Islet of Langerhans (tissue), 1 donor: Measurements from ENCODE around the gene POLD2.
"Not testable (repeated sequence)": the region's sequence is repeated elsewhere in the genome, so short reads cannot be mapped to it uniquely, and the experiment has no call there.

Experiments used
- FAIRE-seq: peaks from one replicate; lab custom pipeline; 2011; peaks lifted over from hg19 to GRCh38; lab: Jason Lieb, UNC

The POLD2 gene

DNA sequence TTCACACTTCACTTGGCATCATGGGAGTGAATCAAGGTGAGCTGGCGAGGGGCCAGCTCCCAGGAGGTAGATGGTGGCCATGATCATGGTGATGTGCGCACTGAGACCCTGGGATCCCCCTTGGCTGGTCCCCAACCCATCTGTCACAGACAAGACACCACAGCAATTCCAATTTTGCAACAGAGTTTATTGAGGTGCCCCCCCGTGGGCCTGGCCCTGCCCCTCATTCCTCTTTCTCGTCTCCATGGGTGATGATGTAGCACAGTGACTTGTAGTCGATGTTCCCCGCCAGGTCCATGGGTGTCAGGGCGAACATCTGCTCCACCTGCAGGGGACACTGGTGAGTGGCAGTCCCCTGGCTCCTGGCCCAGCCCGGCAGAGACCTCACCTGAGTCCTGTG is 15.3 kb upstream of the POLD2 start:
- FAIRE-seq: no peak

DNA sequence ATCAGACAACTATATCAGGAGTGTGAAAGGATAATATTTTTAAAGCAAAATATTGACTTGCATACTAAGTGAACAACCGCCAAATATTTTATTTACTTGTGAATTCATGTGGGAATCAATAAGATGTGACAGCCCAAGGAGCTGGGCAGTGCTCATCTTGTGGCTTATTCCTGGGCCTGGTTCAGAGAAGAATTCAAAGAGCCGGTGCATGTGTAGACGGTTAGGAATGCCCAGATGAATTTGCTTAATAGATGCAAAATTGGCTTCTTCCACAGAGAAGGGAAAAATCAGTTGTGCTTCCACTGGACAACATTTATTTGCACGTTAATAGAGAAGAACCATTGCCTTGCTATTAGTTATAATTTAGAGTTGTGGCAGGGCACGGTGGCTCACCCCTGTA is 13.4 kb upstream of the POLD2 start:
- no peak for FAIRE-seq

- FAIRE-seq: no peak
These were observed 11.7 kb upstream of the POLD2 start for GRCh38 chr7:44134943-44135628.

GRCh38 chr7:44133295-44133694 is 9.9 kb upstream of the POLD2 start:
- FAIRE-seq: no peak

DNA sequence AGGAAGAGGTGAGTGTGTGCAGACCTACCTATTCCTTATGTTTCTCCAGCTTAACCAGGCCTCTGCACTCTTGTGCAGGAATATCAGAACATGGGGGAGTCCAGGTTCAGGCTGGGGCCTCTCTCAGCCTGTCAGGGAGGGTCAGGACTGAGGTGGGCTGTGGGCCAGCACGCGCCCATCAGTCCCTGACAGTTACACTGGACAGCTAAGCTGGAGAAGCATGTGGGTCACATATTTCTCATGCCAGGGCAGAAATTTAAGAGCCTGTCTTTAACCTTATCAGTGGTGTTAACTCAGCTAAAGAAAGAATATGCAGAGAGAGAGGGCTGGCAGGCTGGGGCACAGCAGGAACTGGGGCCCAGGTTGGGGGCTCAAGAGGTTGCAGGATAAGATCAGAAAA is 8.7 kb upstream of the POLD2 start:
- no peak for FAIRE-seq

DNA sequence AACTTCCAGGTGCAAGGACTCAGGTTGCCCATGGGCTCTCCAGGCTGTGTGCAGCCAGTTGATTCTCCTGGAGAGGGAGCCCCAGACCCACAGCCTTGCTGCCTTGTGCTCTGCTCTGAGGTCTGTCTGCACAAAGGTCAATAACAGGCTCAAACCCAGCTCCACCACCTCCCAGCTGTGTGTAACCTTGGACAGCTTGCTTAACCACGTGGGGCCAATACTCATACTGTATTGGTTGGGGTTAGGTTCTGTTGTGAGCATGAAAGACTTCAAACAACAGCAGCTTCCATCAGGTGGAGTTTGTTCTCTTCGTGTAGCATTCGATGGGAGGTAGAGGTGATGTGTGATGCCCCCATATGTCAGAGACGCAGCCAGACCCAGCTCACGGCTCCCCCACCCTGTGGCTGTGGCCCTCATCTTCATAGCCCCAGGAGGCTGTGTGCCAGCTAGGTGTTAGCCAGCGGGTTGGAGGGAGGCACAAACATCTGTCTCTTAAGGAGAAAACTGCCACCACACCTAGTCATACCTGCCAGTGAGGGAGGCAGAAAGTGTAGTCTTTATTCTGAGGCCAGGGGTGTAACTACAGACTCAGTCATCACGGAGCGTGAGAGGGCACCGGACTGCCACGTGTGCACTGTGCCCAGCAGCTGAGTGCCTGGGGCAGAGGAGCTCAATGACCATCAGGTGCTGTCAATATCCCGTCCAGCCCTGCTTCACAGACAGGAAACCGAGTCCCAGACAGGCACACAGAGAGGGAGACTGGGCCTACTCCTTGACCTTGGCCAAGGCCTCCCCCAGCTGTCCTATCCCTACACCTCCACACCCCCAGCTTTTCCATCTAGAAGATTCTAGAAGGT is 8.1 kb upstream of the POLD2 start:
- no peak for FAIRE-seq

GRCh38 chr7:44128721-44129582 is 5.6 kb upstream of the POLD2 start:
- no peak for FAIRE-seq

DNA sequence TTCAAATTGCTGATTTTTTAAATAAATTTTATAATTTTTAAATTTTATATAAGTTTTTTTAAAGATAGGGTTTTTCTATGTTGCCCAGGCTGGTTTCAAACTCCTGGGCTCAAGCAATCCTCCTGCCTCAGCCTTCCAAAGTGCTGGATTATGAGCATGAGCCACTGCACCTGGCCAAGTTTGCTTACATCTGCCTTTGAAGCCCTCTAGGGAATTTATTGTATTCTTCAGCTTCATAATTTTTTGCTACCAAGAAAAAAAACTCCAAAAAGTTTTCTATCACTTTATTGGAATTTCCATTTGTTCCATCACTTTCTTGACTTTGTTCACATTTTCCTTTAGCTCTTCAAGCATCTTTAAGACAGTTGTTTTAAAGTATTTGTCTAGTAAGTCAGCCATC is 3.8 kb upstream of the POLD2 start:
- FAIRE-seq: no peak

DNA sequence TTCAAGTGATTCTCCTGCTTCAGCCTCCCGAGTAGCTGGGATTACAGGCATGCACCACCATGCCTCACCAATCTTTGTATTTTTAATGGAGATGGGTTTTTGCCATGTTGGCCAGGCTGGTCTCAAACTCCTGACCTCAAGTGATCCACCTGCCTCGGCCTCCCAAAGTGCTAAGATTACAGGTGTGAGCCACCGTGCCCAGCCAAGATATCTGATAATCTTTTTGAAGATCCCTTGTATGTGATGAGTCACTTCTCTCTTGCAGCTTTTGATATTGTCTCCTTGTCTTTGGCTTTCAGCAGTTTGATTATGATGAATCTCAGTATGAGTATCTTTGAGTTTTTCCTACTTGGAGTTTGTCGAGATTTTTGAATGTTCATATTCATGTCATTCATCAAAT is 3.2 kb upstream of the POLD2 start:
- not testable (repeated sequence) for FAIRE-seq

GRCh38 chr7:44124822-44125202 is 1.5 kb upstream of the POLD2 start:
- FAIRE-seq: no peak

DNA sequence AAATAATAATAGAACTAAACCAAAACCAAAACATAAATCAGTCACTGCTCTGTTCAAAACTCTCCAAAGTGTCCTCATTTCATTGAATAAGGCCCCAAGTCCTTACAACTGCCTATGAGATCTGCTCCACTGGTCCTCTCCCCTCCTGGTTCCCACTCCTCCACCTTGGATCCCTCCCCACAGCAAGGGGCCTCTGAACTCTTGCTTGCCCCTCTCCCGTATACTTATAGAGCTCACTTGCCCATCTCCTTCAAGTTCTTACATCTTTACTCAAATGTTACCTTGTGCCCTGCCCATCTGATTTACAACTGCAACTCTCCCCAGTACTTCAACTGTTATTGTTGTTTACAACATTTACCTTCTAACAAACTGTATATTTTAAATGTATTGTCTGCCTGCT is 819 bp downstream of the POLD2 start:
- FAIRE-seq: no peak

GRCh38 chr7:44121761-44122420 is 1.5 kb downstream of the POLD2 start:
- FAIRE-seq: no peak

DNA sequence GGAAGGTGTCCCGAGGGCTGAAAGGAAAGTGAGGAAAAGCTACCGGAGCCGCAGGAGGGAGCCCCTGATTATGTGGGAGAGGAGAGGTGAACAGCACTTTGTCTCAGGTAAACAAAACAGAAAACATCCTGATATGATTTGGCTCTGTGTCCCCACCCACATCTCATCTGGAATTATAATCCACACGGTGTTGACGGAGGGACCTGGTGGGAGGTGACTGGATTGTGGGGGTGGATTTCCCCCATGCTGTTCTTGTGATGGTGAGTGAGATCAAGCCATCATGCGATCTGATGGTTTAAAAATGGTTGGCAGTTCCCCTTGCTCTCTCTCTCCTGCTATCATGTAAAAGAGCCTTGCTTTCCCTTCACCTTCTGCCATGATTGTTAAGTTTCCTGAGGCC is 3.0 kb downstream of the POLD2 start:
- FAIRE-seq: no peak

GRCh38 chr7:44119829-44120380 is 3.4 kb downstream of the POLD2 start:
- no peak for FAIRE-seq

- no peak for FAIRE-seq
These were observed 5.4 kb downstream of the POLD2 start for GRCh38 chr7:44117801-44118429.

DNA sequence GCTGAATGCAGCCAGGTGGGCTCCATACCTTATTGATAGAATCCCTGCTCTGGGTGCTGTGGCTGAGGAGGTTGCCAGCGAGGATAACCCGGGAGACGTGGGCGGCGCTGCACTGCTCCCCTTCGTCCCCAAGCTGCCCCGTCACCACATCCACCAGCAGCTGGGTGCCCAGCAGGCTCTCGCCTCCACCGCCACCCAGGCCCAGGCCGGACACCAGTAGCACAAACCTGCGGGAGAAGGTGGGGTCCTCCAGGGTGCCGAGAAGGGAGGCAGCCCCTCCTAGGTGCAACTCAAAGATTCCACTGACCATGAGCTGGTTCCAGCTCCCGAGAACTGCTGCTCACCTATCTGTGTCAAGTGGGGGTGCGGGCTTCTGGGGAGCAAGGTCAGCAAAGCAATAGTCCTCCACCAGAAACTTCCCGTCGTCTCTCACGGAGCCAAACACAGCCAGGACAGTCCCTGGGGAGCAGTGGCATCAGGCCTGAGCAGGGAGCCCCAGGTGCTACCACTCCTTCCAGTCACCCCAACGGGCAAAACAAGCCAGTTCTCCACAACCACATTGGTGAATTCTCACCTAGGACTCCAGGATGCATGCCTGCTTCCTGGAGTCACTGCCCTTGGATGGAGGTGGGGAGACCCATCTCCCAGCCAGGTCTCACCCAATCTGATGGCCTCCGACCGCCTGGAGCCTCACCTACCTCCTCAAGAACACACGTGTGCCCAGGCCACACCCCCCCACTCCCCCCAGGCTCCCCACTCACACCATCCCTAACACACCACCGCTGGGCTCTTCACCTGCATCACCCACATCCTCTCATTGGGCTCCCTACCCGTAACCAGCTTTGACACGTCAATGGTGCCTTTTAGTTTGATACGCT is 6.3 kb downstream of the POLD2 start:
- no peak for FAIRE-seq

GRCh38 chr7:44116087-44116788 is 7.1 kb downstream of the POLD2 start:
- no peak for FAIRE-seq

GRCh38 chr7:44114586-44115310 is 8.6 kb downstream of the POLD2 start:
- no peak for FAIRE-seq

DNA sequence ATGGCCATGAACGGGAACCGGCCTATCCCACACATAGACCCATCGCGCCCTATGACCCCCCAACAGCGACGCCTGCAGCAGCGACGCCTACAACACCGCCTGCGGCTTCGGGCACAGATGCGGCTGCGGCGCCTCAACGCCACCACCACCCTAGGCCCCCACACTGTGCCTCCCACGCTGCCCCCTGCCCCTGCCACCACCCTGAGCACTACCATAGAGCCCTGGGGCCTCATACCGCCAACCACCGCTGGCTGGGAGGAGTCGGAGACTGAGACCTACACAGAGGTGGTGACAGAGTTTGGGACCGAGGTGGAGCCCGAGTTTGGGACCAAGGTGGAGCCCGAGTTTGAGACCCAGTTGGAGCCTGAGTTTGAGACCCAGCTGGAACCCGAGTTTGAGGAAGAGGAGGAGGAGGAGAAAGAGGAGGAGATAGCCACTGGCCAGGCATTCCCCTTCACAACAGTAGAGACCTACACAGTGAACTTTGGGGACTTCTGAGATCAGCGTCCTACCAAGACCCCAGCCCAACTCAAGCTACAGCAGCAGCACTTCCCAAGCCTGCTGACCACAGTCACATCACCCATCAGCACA is 9.5 kb downstream of the POLD2 start:
- FAIRE-seq: no peak
